LNCaP clone FGC (cell line): ENCODE data around the gene NT5DC3.
"Not testable (repeated sequence)": the region's sequence is repeated elsewhere in the genome, so short reads cannot be mapped to it uniquely, and the experiment has no call there.

Experiments
- DNase-seq: peaks from one replicate; pipeline ENCODE4 v3.0.0-alpha.2; 2011; ENCODE audit warnings: low read depth
- H3K4me3 ChIP-seq: 2 replicates; pipeline ENCODE4 v1.5.1; 2011; ENCODE audit warnings: mild to moderate bottlenecking, low read depth, low read length, control low read depth
- CTCF ChIP-seq: IDR thresholded peaks from 2 replicates; pipeline ENCODE4 v1.5.1; 2012; ENCODE audit warnings: mild to moderate bottlenecking; ENCODE audit not compliant: control insufficient read depth, insufficient read depth; ENCODE audit errors: extremely low read depth

NT5DC3 gene

GRCh38 chr12:103811791-103812190 is 29.2 kb downstream of the NT5DC3 start:
- TF ChIP-seq CTCF: no peak
- H3K4me3 ChIP-seq: no peak overlapping the region
- no peak for DNase-seq

GRCh38 chr12:103810111-103810510 is 30.9 kb downstream of the NT5DC3 start:
- TF ChIP-seq CTCF: no peak
- DNase-seq: no peak
- H3K4me3 ChIP-seq: no peak overlapping the region

GRCh38 chr12:103809639-103810038 is 31.4 kb downstream of the NT5DC3 start:
- H3K4me3 ChIP-seq, DNase-seq: not testable (repeated sequence)

GRCh38 chr12:103809154-103809553 is 31.9 kb downstream of the NT5DC3 start:
- no peak for DNase-seq
- no peak for TF ChIP-seq CTCF
- no peak overlapping the region for H3K4me3 ChIP-seq

- no peak for TF ChIP-seq CTCF
- DNase-seq: no peak
- no peak overlapping the region for H3K4me3 ChIP-seq
These were observed 32.7 kb downstream of the NT5DC3 start for GRCh38 chr12:103808239-103808880.

- no peak for DNase-seq
- no peak overlapping the region for H3K4me3 ChIP-seq
- no peak for TF ChIP-seq CTCF
These were observed 33.3 kb downstream of the NT5DC3 start for GRCh38 chr12:103807561-103808238.

GRCh38 chr12:103806803-103807202 is 34.2 kb downstream of the NT5DC3 start:
- no peak overlapping the region for H3K4me3 ChIP-seq
- no peak for TF ChIP-seq CTCF
- no peak for DNase-seq
